A549 (cell line): Measurements from ENCODE around the gene CHRD. TPM values are rescaled to one million over a fixed set of nuclear protein-coding genes. Genes with fewer than 3 reads are reported as not detected.

ENCODE experiments used
- ATAC-seq, 2 experiments: fragments of 200-7000 bp in 1 of 2; fragments of >200 bp in 1 of 2; cut with Nextera tagmentation in 1 of 2; cut with Tn5 transposase in 1 of 2; 3 replicates each; pipeline versions ENCODE4 v1.8.0 to v1.9.1; 2018 to 2020; ENCODE audit warnings: mild to moderate bottlenecking in 1 of 2, moderate library complexity in 1 of 2
- CTCF ChIA-PET: fragments of 300-600 bp; sonication (Branson Sonifier 250); formaldehyde crosslinking; extraction: SDS; loops from one replicate; lab custom pipeline; 2021; ENCODE audit warnings: antibody characterized with exemption, inconsistent platforms; lab: Yijun Ruan, JAX
- POLR2A ChIA-PET: fragments of 350-600 bp; formaldehyde crosslinking; extraction: SDS; loops from one replicate; lab custom pipeline; 2021; ENCODE audit warnings: antibody characterized with exemption, inconsistent platforms; lab: Yijun Ruan, JAX
- DNase-seq, 2 experiments: peaks; one replicate each; pipeline versions ENCODE4 v3.0.0 to v3.0.0-alpha.2; 2011 to 2016; ENCODE audit warnings: low read depth in 1 of 2, low spot score in 1 of 2
- FAIRE-seq: peaks from 2 replicates; lab custom pipeline; 2011; peaks lifted over from hg19 to GRCh38; lab: Jason Lieb, UNC
- H3K27ac ChIP-seq, 2 experiments: fragments of >200 bp; sonication (Bioruptor Twin); formaldehyde crosslinking; 3 replicates each; pipeline ENCODE4 v1.5.1; 2016 to 2017
- H3K4me1 ChIP-seq: fragments of >200 bp; sonication (Bioruptor Twin); formaldehyde crosslinking; 3 replicates; pipeline ENCODE4 v1.6.1; 2016
- H3K4me2 ChIP-seq: fragments of >200 bp; sonication (Bioruptor Twin); formaldehyde crosslinking; 3 replicates; pipeline ENCODE4 v1.6.1; 2016
- H3K4me3 ChIP-seq: fragments of >200 bp; sonication (Bioruptor Twin); formaldehyde crosslinking; 3 replicates; pipeline ENCODE4 v1.5.1; 2016
- H3K9me3 ChIP-seq: fragments of >200 bp; sonication (Bioruptor Twin); formaldehyde crosslinking; 3 replicates; pipeline ENCODE4 v1.6.1; 2016
- CBX8 ChIP-seq: fragments of 200-600 bp; sonication (generic); IDR thresholded peaks from 2 replicates; pipeline ENCODE4 v1.6.1; 2016
- EP300 ChIP-seq, 2 experiments: fragments of >200 bp; sonication (Bioruptor Twin); formaldehyde crosslinking; IDR thresholded peaks; 2 replicates in 1 of 2; 3 replicates in 1 of 2; pipeline ENCODE4 v1.6.1; 2016 to 2017
- HDAC2 ChIP-seq: fragments of 200-600 bp; sonication (generic); IDR thresholded peaks from 2 replicates; pipeline ENCODE4 v1.6.1; 2016
- JUN ChIP-seq, 2 experiments: fragments of >200 bp; sonication (Bioruptor Twin); formaldehyde crosslinking; IDR thresholded peaks; 2 replicates in 1 of 2; 3 replicates in 1 of 2; pipeline ENCODE4 v1.6.1; 2016 to 2017
- KDM1A ChIP-seq: fragments of 200-600 bp; sonication (generic); IDR thresholded peaks from 2 replicates; pipeline ENCODE4 v1.6.1; 2016; ENCODE audit warnings: low read depth, mild to moderate bottlenecking
- NFE2L2 ChIP-seq: fragments of 150-350 bp; conservative IDR thresholded peaks from 2 replicates; pipeline ENCODE4 v1.6.1; 2014; ENCODE audit warnings: low read length
- NR3C1 ChIP-seq: fragments of >200 bp; sonication (Bioruptor Twin); formaldehyde crosslinking; IDR thresholded peaks from 3 replicates; pipeline ENCODE4 v1.6.1; 2017
- PHF8 ChIP-seq: fragments of 200-600 bp; sonication (generic); IDR thresholded peaks from 2 replicates; pipeline ENCODE4 v1.6.1; 2016; ENCODE audit warnings: low read depth, mild to moderate bottlenecking, antibody characterized with exemption, moderate library complexity, borderline replicate concordance
- RAD21 ChIP-seq, 2 experiments: fragments of >200 bp in 1 of 2; sonication (Bioruptor Twin) in 1 of 2; formaldehyde crosslinking in 1 of 2; IDR thresholded peaks in 1 of 2; conservative IDR thresholded peaks in 1 of 2; 2 replicates in 1 of 2; 3 replicates in 1 of 2; pipeline ENCODE4 v1.6.1; 2012 to 2018; ENCODE audit warnings: inconsistent platforms in 1 of 2
- RARB ChIP-seq: fragments of 250-450 bp; sonication (Bioruptor Pico); IDR thresholded peaks from 2 replicates; pipeline ENCODE4 v1.8.0; 2021; ENCODE audit warnings: mild to moderate bottlenecking, moderate library complexity
- SMC3 ChIP-seq: fragments of >200 bp; sonication (Bioruptor Twin); formaldehyde crosslinking; IDR thresholded peaks from 3 replicates; pipeline ENCODE4 v1.6.1; 2018; ENCODE audit warnings: inconsistent platforms
- WGBS: methylation state at CpG from one replicate; pipeline ENCODE4 v1.1.6; 2017; ENCODE audit errors: missing lambda C conversion rate; 5-methylcytosine and 5-hydroxymethylcytosine counted together
- polyA plus RNA-seq, 4 experiments: library from polyadenylated mRNA; depleted of rRNA in 3 of 4; stranded (reverse); fragments of >200 nt; fragmentation: RNase III in 1 of 4; extraction: RNeasy Plus Mini Kit Qiagen cat#74134 plus additional on column Dnase treatment in 1 of 4; gene quantifications; 2 replicates in 3 of 4; 3 replicates in 1 of 4; pipeline ENCODE4 v1.2.3, GENCODE V29; 2011 to 2017
- TF ChIP-seq, protein P1 (sequence below): fragments of >200 bp; sonication (Bioruptor Twin); formaldehyde crosslinking; IDR thresholded peaks from 3 replicates; pipeline ENCODE4 v1.5.1; 2016
- TF ChIP-seq, protein P2 (sequence below): fragments of 450-650 bp; IDR thresholded peaks from 2 replicates; pipeline ENCODE4 v1.6.1; 2014; ENCODE audit warnings: antibody characterized with exemption
- TF ChIP-seq, protein P3 (sequence below): IDR thresholded peaks from 2 replicates; pipeline ENCODE4 v1.6.1; 2012
- TF ChIP-seq, protein P4 (sequence below): fragments of 200-600 bp; sonication (generic); IDR thresholded peaks from 2 replicates; pipeline ENCODE4 v1.6.1; 2016; ENCODE audit warnings: antibody characterized with exemption, mild to moderate bottlenecking, moderate library complexity

CHRD gene
- polyA plus RNA-seq, 2 of the 4 experiments (the other 2 are of a cell fraction), result 0.13 to 0.19 TPM

DNA sequence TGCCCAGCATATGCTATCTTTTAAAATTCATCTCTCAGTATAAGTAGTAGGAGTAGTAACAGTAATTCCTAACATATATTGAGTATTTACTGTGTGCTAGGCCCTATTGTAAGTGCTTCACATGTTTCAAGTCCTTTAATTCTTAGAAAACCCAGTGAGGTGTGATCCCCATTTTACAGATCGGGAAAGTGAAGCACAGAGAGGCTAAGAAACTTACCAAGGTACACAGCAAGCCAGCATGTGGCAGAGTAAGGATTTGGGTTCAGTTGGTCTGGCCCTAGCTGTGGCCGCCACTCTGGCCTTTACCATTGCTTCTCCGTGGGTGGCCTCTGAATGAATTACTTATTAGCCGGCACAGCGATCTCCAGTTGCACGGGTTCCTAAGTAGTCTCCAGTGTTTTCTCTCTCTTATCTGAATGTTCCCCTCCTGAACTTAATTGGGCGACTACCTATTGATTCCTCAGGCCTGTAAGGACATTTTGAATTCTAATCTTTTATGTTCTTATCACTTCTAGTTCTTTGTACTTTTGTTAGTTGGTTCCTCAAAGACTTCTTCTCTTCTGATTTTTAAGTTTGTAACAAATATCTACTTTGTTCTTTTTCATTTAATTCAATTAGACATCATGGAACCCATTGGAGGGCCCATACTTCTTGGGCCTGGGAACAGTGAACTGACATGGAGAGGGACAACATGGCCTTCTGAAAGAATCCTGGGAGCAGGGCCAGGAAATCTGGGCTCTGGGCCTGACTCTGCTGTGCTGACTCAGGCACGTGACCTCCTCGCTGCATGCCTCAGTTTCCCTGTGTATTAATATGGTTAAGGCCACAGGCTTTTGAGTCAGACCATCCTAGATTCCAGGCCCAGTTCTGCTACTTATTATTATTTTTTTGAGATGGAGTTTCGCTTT lies 30.0 kb upstream of the CHRD start:
- Histone ChIP-seq H3K27ac (no peak overlapping the region), H3K9me3 (no peaks in the 10 kb centered on the region), H3K4me3 (no peak overlapping the region), H3K4me1 (peaks cover 8% of the 10 kb centered on the region; the same call in 2 of the 3 replicates), H3K4me2 (no peak overlapping the region)
- ChIA-PET POLR2A (no interaction called here), CTCF (interaction anchor here (1.7 to 2.2 kb wide), 2 partner anchors 12 to 191 kb away, joined by 5 to 9 read pairs; partner anchors contain the start of gene FAM131A)
- DNase-seq (no peak), ATAC-seq (no peak), FAIRE-seq (no peak)
- 81% methylated on average over 10 of the region's 10 CpGs for WGBS
- TF ChIP-seq EP300 (IDR thresholded peaks at IDR 0.05), result no peak
- TF ChIP-seq, all 56 proteins: peak for 0

DNA sequence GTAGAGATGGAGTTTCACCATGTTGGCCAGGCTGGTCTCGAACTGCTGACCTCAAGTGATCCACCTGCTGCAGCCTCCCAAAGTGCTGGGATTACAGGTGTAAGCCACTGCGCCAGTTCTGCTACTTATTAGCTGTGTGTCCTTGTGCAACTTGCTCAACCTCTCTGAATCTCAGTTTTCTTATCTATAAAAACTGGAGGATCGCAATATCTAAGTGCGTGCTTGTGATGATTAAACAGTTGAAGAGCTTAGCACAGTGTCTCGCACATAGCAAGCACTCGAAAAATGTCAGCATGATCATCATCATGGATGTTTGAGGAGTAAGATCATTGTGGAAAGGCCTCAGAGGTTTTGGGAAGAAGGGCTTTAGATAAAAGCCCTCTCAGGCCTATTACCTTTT lies 29.2 kb upstream of the CHRD start:
- FAIRE-seq (no peak), ATAC-seq (no peak), DNase-seq (no peak)
- TF ChIP-seq PHF8 (no peak), SMC3 (no peak), HDAC2 (no peak), NR3C1 (no peak), KDM1A (no peak), RARB (CRISPR knock-in tag) (no peak), RAD21 (conservative IDR thresholded peaks at IDR 0.05 in 1 of 2, IDR thresholded peaks at IDR 0.05 in 1 of 2) (no peak)
- TF ChIP-seq, protein P1, sequence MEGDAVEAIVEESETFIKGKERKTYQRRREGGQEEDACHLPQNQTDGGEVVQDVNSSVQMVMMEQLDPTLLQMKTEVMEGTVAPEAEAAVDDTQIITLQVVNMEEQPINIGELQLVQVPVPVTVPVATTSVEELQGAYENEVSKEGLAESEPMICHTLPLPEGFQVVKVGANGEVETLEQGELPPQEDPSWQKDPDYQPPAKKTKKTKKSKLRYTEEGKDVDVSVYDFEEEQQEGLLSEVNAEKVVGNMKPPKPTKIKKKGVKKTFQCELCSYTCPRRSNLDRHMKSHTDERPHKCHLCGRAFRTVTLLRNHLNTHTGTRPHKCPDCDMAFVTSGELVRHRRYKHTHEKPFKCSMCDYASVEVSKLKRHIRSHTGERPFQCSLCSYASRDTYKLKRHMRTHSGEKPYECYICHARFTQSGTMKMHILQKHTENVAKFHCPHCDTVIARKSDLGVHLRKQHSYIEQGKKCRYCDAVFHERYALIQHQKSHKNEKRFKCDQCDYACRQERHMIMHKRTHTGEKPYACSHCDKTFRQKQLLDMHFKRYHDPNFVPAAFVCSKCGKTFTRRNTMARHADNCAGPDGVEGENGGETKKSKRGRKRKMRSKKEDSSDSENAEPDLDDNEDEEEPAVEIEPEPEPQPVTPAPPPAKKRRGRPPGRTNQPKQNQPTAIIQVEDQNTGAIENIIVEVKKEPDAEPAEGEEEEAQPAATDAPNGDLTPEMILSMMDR, result no peak
- TF ChIP-seq, protein P2, sequence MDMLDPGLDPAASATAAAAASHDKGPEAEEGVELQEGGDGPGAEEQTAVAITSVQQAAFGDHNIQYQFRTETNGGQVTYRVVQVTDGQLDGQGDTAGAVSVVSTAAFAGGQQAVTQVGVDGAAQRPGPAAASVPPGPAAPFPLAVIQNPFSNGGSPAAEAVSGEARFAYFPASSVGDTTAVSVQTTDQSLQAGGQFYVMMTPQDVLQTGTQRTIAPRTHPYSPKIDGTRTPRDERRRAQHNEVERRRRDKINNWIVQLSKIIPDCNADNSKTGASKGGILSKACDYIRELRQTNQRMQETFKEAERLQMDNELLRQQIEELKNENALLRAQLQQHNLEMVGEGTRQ, result no peak
- H3K9me3 ChIP-seq, result no peaks in the 10 kb centered on the region
- POLR2A ChIA-PET, result interaction anchor here (0.9 kb wide), 1 partner anchor 12 kb away, joined by 4 read pairs; no protein-coding TSS in a partner anchor
- no peak overlapping the region for H3K27ac ChIP-seq
- no peak overlapping the region for H3K4me3 ChIP-seq
- CTCF ChIA-PET, result interaction anchor here (2.1 kb wide), 1 partner anchor 21 kb away, joined by 4 read pairs; no protein-coding TSS in a partner anchor
- WGBS, result 84% methylated on average over 6 of the region's 6 CpGs
- H3K4me1 ChIP-seq, result peaks cover 4% of the 10 kb centered on the region; the same call in 2 of the 3 replicates
- no peak overlapping the region for H3K4me2 ChIP-seq

DNA sequence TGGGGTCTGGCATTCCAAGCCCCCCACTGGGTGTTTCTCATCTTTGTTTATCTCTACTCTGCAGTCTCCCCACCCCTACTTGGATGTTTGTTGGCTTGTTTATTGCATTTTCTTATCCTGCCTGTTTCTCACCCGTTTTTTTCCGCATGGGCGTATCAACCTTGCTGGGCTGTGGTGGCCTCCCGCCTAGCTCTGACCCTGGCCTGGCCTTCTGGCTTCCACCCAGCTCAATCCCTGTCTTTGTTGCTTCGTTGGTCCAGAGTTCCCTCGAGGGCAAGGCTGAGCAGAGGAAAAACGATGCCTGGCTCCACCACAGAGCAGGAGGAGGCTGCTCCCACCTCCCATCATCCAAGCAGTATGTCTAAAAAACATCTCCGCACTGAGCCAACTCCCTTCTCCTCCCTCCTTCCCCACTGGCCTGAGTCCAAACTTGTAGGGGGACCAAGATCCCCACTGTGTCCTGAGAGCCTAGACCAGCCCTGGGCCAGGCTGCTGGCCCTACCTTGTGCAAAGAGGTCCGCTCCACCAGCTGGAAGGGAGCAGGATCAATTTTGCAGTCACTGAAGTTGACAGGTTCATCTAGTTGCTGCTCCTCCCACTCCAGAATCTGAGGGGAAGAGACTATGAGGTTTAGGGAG lies 28.2 kb upstream of the CHRD start:
- ATAC-seq, result no peak
- no peak for FAIRE-seq
- WGBS, result 63% methylated on average over 7 of the region's 9 CpGs
- TF ChIP-seq NFE2L2 (no peak), CBX8 (no peak), JUN (IDR thresholded peaks at IDR 0.05) (no peak)
- TF ChIP-seq, protein P3, sequence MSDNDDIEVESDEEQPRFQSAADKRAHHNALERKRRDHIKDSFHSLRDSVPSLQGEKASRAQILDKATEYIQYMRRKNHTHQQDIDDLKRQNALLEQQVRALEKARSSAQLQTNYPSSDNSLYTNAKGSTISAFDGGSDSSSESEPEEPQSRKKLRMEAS, result no peak
- TF ChIP-seq, protein P4, sequence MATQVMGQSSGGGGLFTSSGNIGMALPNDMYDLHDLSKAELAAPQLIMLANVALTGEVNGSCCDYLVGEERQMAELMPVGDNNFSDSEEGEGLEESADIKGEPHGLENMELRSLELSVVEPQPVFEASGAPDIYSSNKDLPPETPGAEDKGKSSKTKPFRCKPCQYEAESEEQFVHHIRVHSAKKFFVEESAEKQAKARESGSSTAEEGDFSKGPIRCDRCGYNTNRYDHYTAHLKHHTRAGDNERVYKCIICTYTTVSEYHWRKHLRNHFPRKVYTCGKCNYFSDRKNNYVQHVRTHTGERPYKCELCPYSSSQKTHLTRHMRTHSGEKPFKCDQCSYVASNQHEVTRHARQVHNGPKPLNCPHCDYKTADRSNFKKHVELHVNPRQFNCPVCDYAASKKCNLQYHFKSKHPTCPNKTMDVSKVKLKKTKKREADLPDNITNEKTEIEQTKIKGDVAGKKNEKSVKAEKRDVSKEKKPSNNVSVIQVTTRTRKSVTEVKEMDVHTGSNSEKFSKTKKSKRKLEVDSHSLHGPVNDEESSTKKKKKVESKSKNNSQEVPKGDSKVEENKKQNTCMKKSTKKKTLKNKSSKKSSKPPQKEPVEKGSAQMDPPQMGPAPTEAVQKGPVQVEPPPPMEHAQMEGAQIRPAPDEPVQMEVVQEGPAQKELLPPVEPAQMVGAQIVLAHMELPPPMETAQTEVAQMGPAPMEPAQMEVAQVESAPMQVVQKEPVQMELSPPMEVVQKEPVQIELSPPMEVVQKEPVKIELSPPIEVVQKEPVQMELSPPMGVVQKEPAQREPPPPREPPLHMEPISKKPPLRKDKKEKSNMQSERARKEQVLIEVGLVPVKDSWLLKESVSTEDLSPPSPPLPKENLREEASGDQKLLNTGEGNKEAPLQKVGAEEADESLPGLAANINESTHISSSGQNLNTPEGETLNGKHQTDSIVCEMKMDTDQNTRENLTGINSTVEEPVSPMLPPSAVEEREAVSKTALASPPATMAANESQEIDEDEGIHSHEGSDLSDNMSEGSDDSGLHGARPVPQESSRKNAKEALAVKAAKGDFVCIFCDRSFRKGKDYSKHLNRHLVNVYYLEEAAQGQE, result no peak
- TF ChIP-seq, all 56 proteins: peak for 0
- no peak for DNase-seq
- Histone ChIP-seq H3K4me3 (no peak overlapping the region), H3K4me2 (no peak overlapping the region), H3K27ac (no peak overlapping the region), H3K4me1 (no peaks in the 10 kb centered on the region), H3K9me3 (no peaks in the 10 kb centered on the region)
- POLR2A ChIA-PET, result interaction anchor here (0.9 kb wide), 1 partner anchor 11 kb away, joined by 4 read pairs; no protein-coding TSS in a partner anchor
- CTCF ChIA-PET, result interaction anchor here (1.2 to 2.1 kb wide), 3 partner anchors 10 to 24 kb away, joined by 3 to 4 read pairs (median 3); partner anchors contain the start of genes CLCN2 and POLR2H
